HepG2 (cell line): Measurements from ENCODE around the gene GPS2. TPM values are rescaled to one million over a fixed set of nuclear protein-coding genes. Genes with fewer than 3 reads are reported as not detected.

ENCODE experiments used
- AGO2 ChIP-seq: fragments of 200-400 bp; formaldehyde crosslinking; optimal IDR thresholded peaks from 2 replicates; pipeline ENCODE3; 2017; ENCODE audit warnings: mild to moderate bottlenecking, low read depth, low read length, moderate library complexity
- ARNTL ChIP-seq: sonication (generic); formaldehyde crosslinking; IDR thresholded peaks from 2 replicates; pipeline ENCODE4 v1.4.0; 2020; ENCODE audit warnings: mild to moderate bottlenecking, missing genetic modification reagents
- CREM ChIP-seq, 2 experiments: sonication (generic) in 1 of 2; formaldehyde crosslinking in 1 of 2; IDR thresholded peaks; 2 replicates each; pipeline versions ENCODE4 v1.4.0 to v1.6.1; 2016 to 2020; ENCODE audit warnings: antibody characterized with exemption in 1 of 2, mild to moderate bottlenecking in 1 of 2, missing genetic modification reagents in 1 of 2
- FOXO1 ChIP-seq: sonication (generic); formaldehyde crosslinking; IDR thresholded peaks from 2 replicates; pipeline ENCODE4 v1.4.0; 2020; ENCODE audit warnings: missing genetic modification reagents
- HDAC6 ChIP-seq: fragments of 200-600 bp; sonication (generic); IDR thresholded peaks from 2 replicates; pipeline ENCODE4 v1.7.0; 2017; ENCODE audit warnings: mild to moderate bottlenecking, antibody characterized with exemption, low read length, low read depth
- KDM5A ChIP-seq: fragments of 200-600 bp; sonication (generic); IDR thresholded peaks from 2 replicates; pipeline ENCODE4 v1.7.0; 2018; ENCODE audit warnings: antibody characterized with exemption, mild to moderate bottlenecking, low read length, borderline replicate concordance
- KDM5B ChIP-seq: sonication (generic); formaldehyde crosslinking; IDR thresholded peaks from 2 replicates; pipeline ENCODE4 v1.4.0; 2020; ENCODE audit warnings: missing genetic modification reagents, mild to moderate bottlenecking, borderline replicate concordance
- KMT2A ChIP-seq: sonication (generic); formaldehyde crosslinking; IDR thresholded peaks from 2 replicates; pipeline ENCODE4 v1.4.0; 2020; ENCODE audit warnings: missing genetic modification reagents
- MAFK ChIP-seq, 2 experiments: IDR thresholded peaks in 1 of 2; conservative IDR thresholded peaks in 1 of 2; 2 replicates each; pipeline ENCODE4 v1.6.1; 2011; ENCODE audit warnings: improper control_type of control experiment in 2 of 2, low read length in 2 of 2
- MZF1 ChIP-seq: sonication (generic); formaldehyde crosslinking; IDR thresholded peaks from 2 replicates; pipeline ENCODE4 v1.8.1; 2023; ENCODE audit warnings: mild to moderate bottlenecking, missing genetic modification reagents, borderline replicate concordance
- NR2F2 ChIP-seq: IDR thresholded peaks from 2 replicates; pipeline ENCODE4 v1.6.1; 2012; ENCODE audit warnings: low read depth, inconsistent platforms, borderline replicate concordance
- RNF2 ChIP-seq: fragments of 450-650 bp; conservative IDR thresholded peaks from 2 replicates; pipeline ENCODE4 v1.6.1; 2016; ENCODE audit warnings: low read depth
- SALL1 ChIP-seq: sonication (generic); formaldehyde crosslinking; IDR thresholded peaks from 2 replicates; pipeline ENCODE4 v1.8.0; 2022; ENCODE audit warnings: mild to moderate bottlenecking, missing genetic modification reagents
- SMAD3 ChIP-seq: sonication (generic); formaldehyde crosslinking; IDR thresholded peaks from 2 replicates; pipeline ENCODE4 v1.4.0; 2020; ENCODE audit warnings: missing genetic modification reagents
- TBX3 ChIP-seq: fragments of 450-650 bp; IDR thresholded peaks from 2 replicates; pipeline ENCODE4 v1.6.1; 2017; ENCODE audit warnings: antibody characterized with exemption, mild to moderate bottlenecking, inconsistent platforms, borderline replicate concordance
- ZFAT ChIP-seq: sonication (generic); formaldehyde crosslinking; conservative IDR thresholded peaks from 2 replicates; pipeline ENCODE4 v1.8.1; 2023; ENCODE audit warnings: missing genetic modification reagents, inconsistent platforms
- ZFP41 ChIP-seq: sonication (generic); formaldehyde crosslinking; IDR thresholded peaks from 2 replicates; pipeline ENCODE4 v1.4.0; 2020; ENCODE audit warnings: mild to moderate bottlenecking, missing genetic modification reagents, borderline replicate concordance
- ZNF333 ChIP-seq: sonication (generic); formaldehyde crosslinking; IDR thresholded peaks from 2 replicates; pipeline ENCODE4 v1.4.0; 2020; ENCODE audit warnings: mild to moderate bottlenecking, missing genetic modification reagents, borderline replicate concordance
- ZNF367 ChIP-seq: sonication (generic); formaldehyde crosslinking; IDR thresholded peaks from 2 replicates; pipeline ENCODE4 v1.4.0; 2020; ENCODE audit warnings: missing genetic modification reagents, borderline replicate concordance
- ZNF556 ChIP-seq: sonication (generic); formaldehyde crosslinking; IDR thresholded peaks from 2 replicates; pipeline ENCODE4 v1.4.0; 2020; ENCODE audit warnings: mild to moderate bottlenecking, missing genetic modification reagents, borderline replicate concordance
- ZNF776 ChIP-seq: sonication (generic); formaldehyde crosslinking; IDR thresholded peaks from 2 replicates; pipeline ENCODE4 v1.4.0; 2020; ENCODE audit warnings: mild to moderate bottlenecking, missing genetic modification reagents
- polyA plus RNA-seq, 8 experiments: library from polyadenylated mRNA; depleted of rRNA in 3 of 8; stranded (reverse) in 7 of 8; unstranded in 1 of 8; fragments of >200 nt; fragmentation: Illumina TruSeq in 4 of 8; extraction: Trizol in 4 of 8; gene quantifications; 2 replicates each; pipeline versions ENCODE4 v1.2.1 to v1.2.3, GENCODE V29; 2011 to 2016; ENCODE audit warnings: low read depth in 4 of 8, missing spikeins in 1 of 8, mixed read lengths in 1 of 8; ENCODE audit not compliant: insufficient read depth in 1 of 8
- total RNA-seq, 5 experiments: library from RNA; depleted of rRNA; stranded (reverse); fragments of >200 nt; fragmentation: Illumina TruSeq; extraction: Trizol; gene quantifications; 2 replicates each; pipeline ENCODE4 v1.2.3, GENCODE V29; 2016; ENCODE audit warnings: low read depth in 1 of 5
- TF ChIP-seq, protein P1 (sequence below): sonication (generic); formaldehyde crosslinking; IDR thresholded peaks from 2 replicates; pipeline ENCODE4 v1.5.0; 2020; ENCODE audit warnings: mild to moderate bottlenecking, missing genetic modification reagents
- TF ChIP-seq, protein P2 (sequence below): IDR thresholded peaks from 2 replicates; pipeline ENCODE4 v1.6.1; 2018; ENCODE audit warnings: missing genetic modification reagents
- TF ChIP-seq, protein P3 (sequence below): sonication (generic); formaldehyde crosslinking; IDR thresholded peaks from 2 replicates; pipeline ENCODE4 v1.4.0; 2020; ENCODE audit warnings: missing genetic modification reagents

The GPS2 gene
- total and polyA plus RNA-seq, 2 of the 13 experiments (the other 11 are each of a cell fraction or from before 2014, with no cell fraction given) = 58.0 to 59.4 TPM

DNA sequence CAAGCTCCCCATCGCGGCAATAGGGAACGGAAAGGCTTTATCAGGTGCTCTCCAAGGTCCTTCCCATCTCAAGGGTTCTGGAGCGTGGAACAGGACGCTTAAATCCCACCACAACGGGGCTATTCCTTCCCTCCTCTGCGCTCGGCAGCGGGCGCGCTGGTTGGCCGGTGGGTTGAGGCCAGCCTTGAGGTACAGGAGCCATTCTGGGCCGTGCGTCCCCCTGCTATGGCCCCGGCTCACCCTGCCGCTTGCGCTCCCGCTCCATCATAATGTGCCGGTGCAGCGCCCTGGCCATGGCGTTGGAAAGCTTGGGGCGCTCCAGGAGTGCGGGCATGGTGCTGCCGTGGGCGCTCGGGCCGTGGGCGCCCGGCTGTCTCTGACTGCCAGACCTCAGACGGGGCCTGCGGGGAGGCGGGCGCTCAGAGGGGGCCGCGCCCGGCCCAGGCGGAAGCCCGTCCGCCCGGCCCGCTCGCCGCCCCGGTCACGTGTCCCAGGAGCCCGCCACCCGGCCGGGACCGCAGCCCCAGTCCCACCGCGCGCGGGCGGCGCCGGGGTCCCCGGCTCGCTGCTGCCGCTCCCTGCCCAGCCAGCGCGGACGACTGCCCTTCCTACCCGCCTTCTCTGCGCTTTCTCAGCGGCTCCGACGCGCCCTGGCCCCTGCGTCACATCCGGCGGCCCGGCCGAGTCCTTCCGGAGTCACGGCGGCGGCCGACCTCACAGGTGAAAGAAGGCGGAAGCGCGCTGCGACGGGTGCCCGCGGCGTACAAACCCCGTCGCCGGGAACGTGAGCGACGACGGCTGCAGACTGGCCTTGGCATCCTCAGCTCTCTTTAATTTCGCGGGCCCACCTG, at the start of gene GPS2 (continued):
- TF ChIP-seq CREM (IDR thresholded peaks at IDR 0.05) = peak; percentile 85
- peak; percentile 78 for TF ChIP-seq CREM (CRISPR knock-in tag; IDR thresholded peaks at IDR 0.05)
- peak; percentile 96 for TF ChIP-seq KMT2A (CRISPR knock-in tag)
- no peak for TF ChIP-seq ZFAT (CRISPR knock-in tag)
- TF ChIP-seq ZNF776 = no peak
- no peak for TF ChIP-seq ZNF333 (CRISPR knock-in tag)
- peak; percentile 81 for TF ChIP-seq SALL1 (CRISPR knock-in tag)
- TF ChIP-seq KDM5B (CRISPR knock-in tag) = peak; percentile 52; the same call in 1 of the 2 replicates
- TF ChIP-seq, protein P1, sequence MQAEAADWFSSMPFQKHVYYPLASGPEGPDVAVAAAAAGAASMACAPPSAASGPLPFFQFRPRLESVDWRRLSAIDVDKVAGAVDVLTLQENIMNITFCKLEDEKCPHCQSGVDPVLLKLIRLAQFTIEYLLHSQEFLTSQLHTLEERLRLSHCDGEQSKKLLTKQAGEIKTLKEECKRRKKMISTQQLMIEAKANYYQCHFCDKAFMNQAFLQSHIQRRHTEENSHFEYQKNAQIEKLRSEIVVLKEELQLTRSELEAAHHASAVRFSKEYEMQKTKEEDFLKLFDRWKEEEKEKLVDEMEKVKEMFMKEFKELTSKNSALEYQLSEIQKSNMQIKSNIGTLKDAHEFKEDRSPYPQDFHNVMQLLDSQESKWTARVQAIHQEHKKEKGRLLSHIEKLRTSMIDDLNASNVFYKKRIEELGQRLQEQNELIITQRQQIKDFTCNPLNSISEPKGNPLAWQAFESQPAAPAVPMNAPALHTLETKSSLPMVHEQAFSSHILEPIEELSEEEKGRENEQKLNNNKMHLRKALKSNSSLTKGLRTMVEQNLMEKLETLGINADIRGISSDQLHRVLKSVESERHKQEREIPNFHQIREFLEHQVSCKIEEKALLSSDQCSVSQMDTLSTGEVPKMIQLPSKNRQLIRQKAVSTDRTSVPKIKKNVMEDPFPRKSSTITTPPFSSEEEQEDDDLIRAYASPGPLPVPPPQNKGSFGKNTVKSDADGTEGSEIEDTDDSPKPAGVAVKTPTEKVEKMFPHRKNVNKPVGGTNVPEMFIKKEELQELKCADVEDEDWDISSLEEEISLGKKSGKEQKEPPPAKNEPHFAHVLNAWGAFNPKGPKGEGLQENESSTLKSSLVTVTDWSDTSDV (CRISPR knock-in tag) = no peak
- 0 out of 2 replicates have a peak, but pooled peaks have one; percentile 20 for TF ChIP-seq RNF2
- no peak for TF ChIP-seq MZF1 (CRISPR knock-in tag)
- TF ChIP-seq ZFP41 (CRISPR knock-in tag) = 0 out of 2 replicates have a peak, but pooled peaks have one; percentile 36
- TF ChIP-seq FOXO1 = peak; percentile 55; the same call in 1 of the 2 replicates
- no peak for TF ChIP-seq HDAC6
- TF ChIP-seq, protein P2, sequence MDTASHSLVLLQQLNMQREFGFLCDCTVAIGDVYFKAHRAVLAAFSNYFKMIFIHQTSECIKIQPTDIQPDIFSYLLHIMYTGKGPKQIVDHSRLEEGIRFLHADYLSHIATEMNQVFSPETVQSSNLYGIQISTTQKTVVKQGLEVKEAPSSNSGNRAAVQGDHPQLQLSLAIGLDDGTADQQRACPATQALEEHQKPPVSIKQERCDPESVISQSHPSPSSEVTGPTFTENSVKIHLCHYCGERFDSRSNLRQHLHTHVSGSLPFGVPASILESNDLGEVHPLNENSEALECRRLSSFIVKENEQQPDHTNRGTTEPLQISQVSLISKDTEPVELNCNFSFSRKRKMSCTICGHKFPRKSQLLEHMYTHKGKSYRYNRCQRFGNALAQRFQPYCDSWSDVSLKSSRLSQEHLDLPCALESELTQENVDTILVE (CRISPR knock-in tag) = peak; percentile 95
- TF ChIP-seq ARNTL (CRISPR knock-in tag) = peak; percentile 73; the same call in 1 of the 2 replicates
- TF ChIP-seq ZNF556 (CRISPR knock-in tag) = 0 out of 2 replicates have a peak, but pooled peaks have one; percentile 73
- TF ChIP-seq AGO2 = peak; percentile 84
- 0 out of 2 replicates have a peak, but pooled peaks have one; percentile 59 for TF ChIP-seq SMAD3 (CRISPR knock-in tag)
- TF ChIP-seq ZNF367 (CRISPR knock-in tag) = 0 out of 2 replicates have a peak, but pooled peaks have one; percentile 21
- TF ChIP-seq, protein P3, sequence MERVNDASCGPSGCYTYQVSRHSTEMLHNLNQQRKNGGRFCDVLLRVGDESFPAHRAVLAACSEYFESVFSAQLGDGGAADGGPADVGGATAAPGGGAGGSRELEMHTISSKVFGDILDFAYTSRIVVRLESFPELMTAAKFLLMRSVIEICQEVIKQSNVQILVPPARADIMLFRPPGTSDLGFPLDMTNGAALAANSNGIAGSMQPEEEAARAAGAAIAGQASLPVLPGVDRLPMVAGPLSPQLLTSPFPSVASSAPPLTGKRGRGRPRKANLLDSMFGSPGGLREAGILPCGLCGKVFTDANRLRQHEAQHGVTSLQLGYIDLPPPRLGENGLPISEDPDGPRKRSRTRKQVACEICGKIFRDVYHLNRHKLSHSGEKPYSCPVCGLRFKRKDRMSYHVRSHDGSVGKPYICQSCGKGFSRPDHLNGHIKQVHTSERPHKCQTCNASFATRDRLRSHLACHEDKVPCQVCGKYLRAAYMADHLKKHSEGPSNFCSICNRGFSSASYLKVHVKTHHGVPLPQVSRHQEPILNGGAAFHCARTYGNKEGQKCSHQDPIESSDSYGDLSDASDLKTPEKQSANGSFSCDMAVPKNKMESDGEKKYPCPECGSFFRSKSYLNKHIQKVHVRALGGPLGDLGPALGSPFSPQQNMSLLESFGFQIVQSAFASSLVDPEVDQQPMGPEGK = peak; percentile 24; the same call in 1 of the 2 replicates
- TF ChIP-seq TBX3 = no peak
- TF ChIP-seq MAFK (conservative IDR thresholded peaks at IDR 0.05 in 1 of 2, IDR thresholded peaks at IDR 0.05 in 1 of 2; ENCODE audit: low read length in 2 of 2) = no peak
- TF ChIP-seq KDM5A = peak; percentile 81; the same call in 1 of the 2 replicates
- peak; percentile 22; the same call in 1 of the 2 replicates for TF ChIP-seq NR2F2
